ENCODE measurements around the gene LSG1. TPM values are rescaled to one million over a fixed set of nuclear protein-coding genes. Genes with fewer than 3 reads are reported as not detected.

LSG1 gene
- total RNA-seq, 1 experiment from 2014 or later, result 45.8 TPM

- H3K4me3 Mint-ChIP-seq, result no peak overlapping the region
- H3K9me3 Mint-ChIP-seq, result no peaks in the 10 kb centered on the region
- CTCF ChIA-PET, result no interaction called here
- TF ChIP-seq IRF2 (CRISPR knock-in tag; IDR thresholded peaks at IDR 0.05; ENCODE audit: borderline replicate concordance, low read depth) (no peak), ZNF396 (CRISPR knock-in tag; IDR thresholded peaks at IDR 0.05; ENCODE audit: borderline replicate concordance) (no peak), FOXJ3 (CRISPR knock-in tag; IDR thresholded peaks at IDR 0.05; ENCODE audit: borderline replicate concordance) (no peak), EMX1 (CRISPR knock-in tag; IDR thresholded peaks at IDR 0.05) (no peak), TEAD1 (CRISPR knock-in tag; IDR thresholded peaks at IDR 0.05) (no peak), ETV6 (CRISPR knock-in tag; IDR thresholded peaks at IDR 0.05) (no peak), RELA (CRISPR knock-in tag; IDR thresholded peaks at IDR 0.05; ENCODE audit: borderline replicate concordance) (no peak), ZNF671 (CRISPR knock-in tag; IDR thresholded peaks at IDR 0.05) (no peak), GRHL2 (CRISPR knock-in tag; IDR thresholded peaks at IDR 0.05; ENCODE audit: insufficient replicate concordance, severe bottlenecking) (no peak), ATF1 (CRISPR knock-in tag; IDR thresholded peaks at IDR 0.05) (no peak), TEAD4 (CRISPR knock-in tag; IDR thresholded peaks at IDR 0.05) (no peak), MXD4 (CRISPR knock-in tag; IDR thresholded peaks at IDR 0.05; ENCODE audit: borderline replicate concordance) (no peak), CREB1 (CRISPR knock-in tag; IDR thresholded peaks at IDR 0.05) (no peak), SMAD3 (CRISPR knock-in tag; IDR thresholded peaks at IDR 0.05; ENCODE audit: borderline replicate concordance) (no peak), RORB (CRISPR knock-in tag; IDR thresholded peaks at IDR 0.05) (no peak)
- TF ChIP-seq, protein P1, sequence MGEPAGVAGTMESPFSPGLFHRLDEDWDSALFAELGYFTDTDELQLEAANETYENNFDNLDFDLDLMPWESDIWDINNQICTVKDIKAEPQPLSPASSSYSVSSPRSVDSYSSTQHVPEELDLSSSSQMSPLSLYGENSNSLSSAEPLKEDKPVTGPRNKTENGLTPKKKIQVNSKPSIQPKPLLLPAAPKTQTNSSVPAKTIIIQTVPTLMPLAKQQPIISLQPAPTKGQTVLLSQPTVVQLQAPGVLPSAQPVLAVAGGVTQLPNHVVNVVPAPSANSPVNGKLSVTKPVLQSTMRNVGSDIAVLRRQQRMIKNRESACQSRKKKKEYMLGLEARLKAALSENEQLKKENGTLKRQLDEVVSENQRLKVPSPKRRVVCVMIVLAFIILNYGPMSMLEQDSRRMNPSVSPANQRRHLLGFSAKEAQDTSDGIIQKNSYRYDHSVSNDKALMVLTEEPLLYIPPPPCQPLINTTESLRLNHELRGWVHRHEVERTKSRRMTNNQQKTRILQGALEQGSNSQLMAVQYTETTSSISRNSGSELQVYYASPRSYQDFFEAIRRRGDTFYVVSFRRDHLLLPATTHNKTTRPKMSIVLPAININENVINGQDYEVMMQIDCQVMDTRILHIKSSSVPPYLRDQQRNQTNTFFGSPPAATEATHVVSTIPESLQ (CRISPR knock-in tag; IDR thresholded peaks at IDR 0.05), result no peak
- TF ChIP-seq, protein P2, sequence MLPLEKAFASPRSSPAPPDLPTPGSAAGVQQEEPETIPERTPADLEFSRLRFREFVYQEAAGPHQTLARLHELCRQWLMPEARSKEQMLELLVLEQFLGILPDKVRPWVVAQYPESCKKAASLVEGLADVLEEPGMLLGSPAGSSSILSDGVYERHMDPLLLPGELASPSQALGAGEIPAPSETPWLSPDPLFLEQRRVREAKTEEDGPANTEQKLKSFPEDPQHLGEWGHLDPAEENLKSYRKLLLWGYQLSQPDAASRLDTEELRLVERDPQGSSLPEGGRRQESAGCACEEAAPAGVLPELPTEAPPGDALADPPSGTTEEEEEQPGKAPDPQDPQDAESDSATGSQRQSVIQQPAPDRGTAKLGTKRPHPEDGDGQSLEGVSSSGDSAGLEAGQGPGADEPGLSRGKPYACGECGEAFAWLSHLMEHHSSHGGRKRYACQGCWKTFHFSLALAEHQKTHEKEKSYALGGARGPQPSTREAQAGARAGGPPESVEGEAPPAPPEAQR (CRISPR knock-in tag; IDR thresholded peaks at IDR 0.05), result no peak
- TF ChIP-seq, protein P3, sequence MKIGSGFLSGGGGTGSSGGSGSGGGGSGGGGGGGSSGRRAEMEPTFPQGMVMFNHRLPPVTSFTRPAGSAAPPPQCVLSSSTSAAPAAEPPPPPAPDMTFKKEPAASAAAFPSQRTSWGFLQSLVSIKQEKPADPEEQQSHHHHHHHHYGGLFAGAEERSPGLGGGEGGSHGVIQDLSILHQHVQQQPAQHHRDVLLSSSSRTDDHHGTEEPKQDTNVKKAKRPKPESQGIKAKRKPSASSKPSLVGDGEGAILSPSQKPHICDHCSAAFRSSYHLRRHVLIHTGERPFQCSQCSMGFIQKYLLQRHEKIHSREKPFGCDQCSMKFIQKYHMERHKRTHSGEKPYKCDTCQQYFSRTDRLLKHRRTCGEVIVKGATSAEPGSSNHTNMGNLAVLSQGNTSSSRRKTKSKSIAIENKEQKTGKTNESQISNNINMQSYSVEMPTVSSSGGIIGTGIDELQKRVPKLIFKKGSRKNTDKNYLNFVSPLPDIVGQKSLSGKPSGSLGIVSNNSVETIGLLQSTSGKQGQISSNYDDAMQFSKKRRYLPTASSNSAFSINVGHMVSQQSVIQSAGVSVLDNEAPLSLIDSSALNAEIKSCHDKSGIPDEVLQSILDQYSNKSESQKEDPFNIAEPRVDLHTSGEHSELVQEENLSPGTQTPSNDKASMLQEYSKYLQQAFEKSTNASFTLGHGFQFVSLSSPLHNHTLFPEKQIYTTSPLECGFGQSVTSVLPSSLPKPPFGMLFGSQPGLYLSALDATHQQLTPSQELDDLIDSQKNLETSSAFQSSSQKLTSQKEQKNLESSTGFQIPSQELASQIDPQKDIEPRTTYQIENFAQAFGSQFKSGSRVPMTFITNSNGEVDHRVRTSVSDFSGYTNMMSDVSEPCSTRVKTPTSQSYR (CRISPR knock-in tag; IDR thresholded peaks at IDR 0.05), result no peak
- TF ChIP-seq, protein P4, sequence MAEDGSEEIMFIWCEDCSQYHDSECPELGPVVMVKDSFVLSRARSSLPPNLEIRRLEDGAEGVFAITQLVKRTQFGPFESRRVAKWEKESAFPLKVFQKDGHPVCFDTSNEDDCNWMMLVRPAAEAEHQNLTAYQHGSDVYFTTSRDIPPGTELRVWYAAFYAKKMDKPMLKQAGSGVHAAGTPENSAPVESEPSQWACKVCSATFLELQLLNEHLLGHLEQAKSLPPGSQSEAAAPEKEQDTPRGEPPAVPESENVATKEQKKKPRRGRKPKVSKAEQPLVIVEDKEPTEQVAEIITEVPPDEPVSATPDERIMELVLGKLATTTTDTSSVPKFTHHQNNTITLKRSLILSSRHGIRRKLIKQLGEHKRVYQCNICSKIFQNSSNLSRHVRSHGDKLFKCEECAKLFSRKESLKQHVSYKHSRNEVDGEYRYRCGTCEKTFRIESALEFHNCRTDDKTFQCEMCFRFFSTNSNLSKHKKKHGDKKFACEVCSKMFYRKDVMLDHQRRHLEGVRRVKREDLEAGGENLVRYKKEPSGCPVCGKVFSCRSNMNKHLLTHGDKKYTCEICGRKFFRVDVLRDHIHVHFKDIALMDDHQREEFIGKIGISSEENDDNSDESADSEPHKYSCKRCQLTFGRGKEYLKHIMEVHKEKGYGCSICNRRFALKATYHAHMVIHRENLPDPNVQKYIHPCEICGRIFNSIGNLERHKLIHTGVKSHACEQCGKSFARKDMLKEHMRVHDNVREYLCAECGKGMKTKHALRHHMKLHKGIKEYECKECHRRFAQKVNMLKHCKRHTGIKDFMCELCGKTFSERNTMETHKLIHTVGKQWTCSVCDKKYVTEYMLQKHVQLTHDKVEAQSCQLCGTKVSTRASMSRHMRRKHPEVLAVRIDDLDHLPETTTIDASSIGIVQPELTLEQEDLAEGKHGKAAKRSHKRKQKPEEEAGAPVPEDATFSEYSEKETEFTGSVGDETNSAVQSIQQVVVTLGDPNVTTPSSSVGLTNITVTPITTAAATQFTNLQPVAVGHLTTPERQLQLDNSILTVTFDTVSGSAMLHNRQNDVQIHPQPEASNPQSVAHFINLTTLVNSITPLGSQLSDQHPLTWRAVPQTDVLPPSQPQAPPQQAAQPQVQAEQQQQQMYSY (CRISPR knock-in tag; IDR thresholded peaks at IDR 0.05), result no peak
- TF ChIP-seq, protein P5, sequence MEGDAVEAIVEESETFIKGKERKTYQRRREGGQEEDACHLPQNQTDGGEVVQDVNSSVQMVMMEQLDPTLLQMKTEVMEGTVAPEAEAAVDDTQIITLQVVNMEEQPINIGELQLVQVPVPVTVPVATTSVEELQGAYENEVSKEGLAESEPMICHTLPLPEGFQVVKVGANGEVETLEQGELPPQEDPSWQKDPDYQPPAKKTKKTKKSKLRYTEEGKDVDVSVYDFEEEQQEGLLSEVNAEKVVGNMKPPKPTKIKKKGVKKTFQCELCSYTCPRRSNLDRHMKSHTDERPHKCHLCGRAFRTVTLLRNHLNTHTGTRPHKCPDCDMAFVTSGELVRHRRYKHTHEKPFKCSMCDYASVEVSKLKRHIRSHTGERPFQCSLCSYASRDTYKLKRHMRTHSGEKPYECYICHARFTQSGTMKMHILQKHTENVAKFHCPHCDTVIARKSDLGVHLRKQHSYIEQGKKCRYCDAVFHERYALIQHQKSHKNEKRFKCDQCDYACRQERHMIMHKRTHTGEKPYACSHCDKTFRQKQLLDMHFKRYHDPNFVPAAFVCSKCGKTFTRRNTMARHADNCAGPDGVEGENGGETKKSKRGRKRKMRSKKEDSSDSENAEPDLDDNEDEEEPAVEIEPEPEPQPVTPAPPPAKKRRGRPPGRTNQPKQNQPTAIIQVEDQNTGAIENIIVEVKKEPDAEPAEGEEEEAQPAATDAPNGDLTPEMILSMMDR (IDR thresholded peaks at IDR 0.05), result no peak
- H3K27ac Mint-ChIP-seq, result no peak overlapping the region
- no peaks in the 10 kb centered on the region for H3K4me1 Mint-ChIP-seq
- DNase-seq (ENCODE audit: low spot score) (no peak), ATAC-seq (no peak)
- H3K36me3 Mint-ChIP-seq, result peaks cover 37% of the 10 kb centered on the region
- H3K27me3 Mint-ChIP-seq (ENCODE audit: low read depth), result no peaks in the 10 kb centered on the region
- POLR2A ChIA-PET, result interaction anchor here (0.7 kb wide), 1 partner anchor 1146 kb away, joined by 4 read pairs; no protein-coding TSS in a partner anchor
Measured at GRCh38 chr3:194659778-194660177, 12.2 kb downstream of the LSG1 start.
